Stomach (tissue), 4 donors: ENCODE measurements around the gene ZDHHC3.

Source experiments
- EP300 ChIP-seq: sonication (generic); formaldehyde crosslinking; IDR thresholded peaks from one replicate; pipeline ENCODE4 v1.6.1; 2017; ENCODE audit warnings: antibody characterized with exemption
- POLR2A ChIP-seq, 4 donors: fragments of 450-650 bp; IDR thresholded peaks; one replicate each; pipeline ENCODE4 v1.6.1; 2016; ENCODE audit warnings: antibody characterized with exemption in 4 of 4, control low read depth in 2 of 4, mild to moderate bottlenecking in 1 of 4, moderate library complexity in 1 of 4
- POLR2AphosphoS5 ChIP-seq, 3 donors: sonication (generic); formaldehyde crosslinking; IDR thresholded peaks; one replicate each; pipeline ENCODE4 v1.6.1; 2016; ENCODE audit warnings: antibody characterized with exemption in 3 of 3
- TF ChIP-seq, protein P1 (sequence below), 7 experiments: fragments of 450-650 bp in 4 of 7; fragments of 200-600 bp in 3 of 7; sonication (generic) in 3 of 7; IDR thresholded peaks; one replicate each; pipeline ENCODE4 v1.5.1; 2016 to 2019; ENCODE audit warnings: antibody characterized with exemption in 7 of 7, control low read depth in 2 of 7, mild to moderate bottlenecking in 1 of 7

DNA sequence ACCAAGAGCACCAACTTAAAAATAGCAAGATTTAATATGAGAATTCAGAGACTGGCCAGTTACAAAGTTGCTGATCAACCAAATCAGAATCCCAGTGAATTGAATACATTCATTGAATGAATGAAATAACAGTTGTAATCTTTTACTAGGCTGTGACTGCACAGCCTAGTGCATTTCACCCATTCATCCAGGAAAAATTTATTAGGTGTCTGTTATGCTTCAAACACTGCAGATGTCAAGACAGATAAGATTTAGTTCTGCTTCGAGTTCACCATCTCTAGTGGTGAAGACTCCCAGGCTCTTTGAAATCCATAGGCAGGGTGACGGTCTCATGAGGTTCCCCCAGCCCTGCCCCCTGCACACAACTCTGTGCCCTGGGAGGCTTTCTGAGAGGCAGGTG, 72.7 kb downstream of the ZDHHC3 start:
- TF ChIP-seq, protein P1, sequence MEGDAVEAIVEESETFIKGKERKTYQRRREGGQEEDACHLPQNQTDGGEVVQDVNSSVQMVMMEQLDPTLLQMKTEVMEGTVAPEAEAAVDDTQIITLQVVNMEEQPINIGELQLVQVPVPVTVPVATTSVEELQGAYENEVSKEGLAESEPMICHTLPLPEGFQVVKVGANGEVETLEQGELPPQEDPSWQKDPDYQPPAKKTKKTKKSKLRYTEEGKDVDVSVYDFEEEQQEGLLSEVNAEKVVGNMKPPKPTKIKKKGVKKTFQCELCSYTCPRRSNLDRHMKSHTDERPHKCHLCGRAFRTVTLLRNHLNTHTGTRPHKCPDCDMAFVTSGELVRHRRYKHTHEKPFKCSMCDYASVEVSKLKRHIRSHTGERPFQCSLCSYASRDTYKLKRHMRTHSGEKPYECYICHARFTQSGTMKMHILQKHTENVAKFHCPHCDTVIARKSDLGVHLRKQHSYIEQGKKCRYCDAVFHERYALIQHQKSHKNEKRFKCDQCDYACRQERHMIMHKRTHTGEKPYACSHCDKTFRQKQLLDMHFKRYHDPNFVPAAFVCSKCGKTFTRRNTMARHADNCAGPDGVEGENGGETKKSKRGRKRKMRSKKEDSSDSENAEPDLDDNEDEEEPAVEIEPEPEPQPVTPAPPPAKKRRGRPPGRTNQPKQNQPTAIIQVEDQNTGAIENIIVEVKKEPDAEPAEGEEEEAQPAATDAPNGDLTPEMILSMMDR (IDR thresholded peaks at IDR 0.05) = no peak
- TF ChIP-seq POLR2A (IDR thresholded peaks at IDR 0.05) (no peak), EP300 (no peak), POLR2AphosphoS5 (IDR thresholded peaks at IDR 0.05) (no peak)
